ENCODE measurements around the gene TNFAIP2.
"Not testable (repeated sequence)": the region's sequence is repeated elsewhere in the genome, so short reads cannot be mapped to it uniquely, and the experiment has no call there.

TNFAIP2 gene

GRCh38 chr14:103149351-103150237 lies 26.3 kb downstream of the TNFAIP2 start:
- TF ChIP-seq CTCF (IDR thresholded peaks at IDR 0.05; ENCODE audit: control extremely low read depth, extremely low read depth, low read depth, missing control alignments), result no peak
- CTCF ChIA-PET, result interaction anchor here (1.3 to 1.8 kb wide), 3 partner anchors 9 to 45 kb away, joined by 4 to 8 read pairs (median 6); no protein-coding TSS in a partner anchor
- POLR2A ChIA-PET, result no interaction called here
- DNase-seq (ENCODE audit: extremely low spot score), result no peak

- TF ChIP-seq CTCF (IDR thresholded peaks at IDR 0.05; ENCODE audit: control extremely low read depth, extremely low read depth, low read depth, missing control alignments), result no peak
- CTCF ChIA-PET, result interaction anchor here (1.8 kb wide), 1 partner anchor 47 kb away, joined by 8 read pairs; no protein-coding TSS in a partner anchor
- DNase-seq (ENCODE audit: extremely low spot score), result no peak
- POLR2A ChIA-PET, result no interaction called here
Observed at GRCh38 chr14:103151270-103151945, 28.1 kb downstream of the TNFAIP2 start.

DNA sequence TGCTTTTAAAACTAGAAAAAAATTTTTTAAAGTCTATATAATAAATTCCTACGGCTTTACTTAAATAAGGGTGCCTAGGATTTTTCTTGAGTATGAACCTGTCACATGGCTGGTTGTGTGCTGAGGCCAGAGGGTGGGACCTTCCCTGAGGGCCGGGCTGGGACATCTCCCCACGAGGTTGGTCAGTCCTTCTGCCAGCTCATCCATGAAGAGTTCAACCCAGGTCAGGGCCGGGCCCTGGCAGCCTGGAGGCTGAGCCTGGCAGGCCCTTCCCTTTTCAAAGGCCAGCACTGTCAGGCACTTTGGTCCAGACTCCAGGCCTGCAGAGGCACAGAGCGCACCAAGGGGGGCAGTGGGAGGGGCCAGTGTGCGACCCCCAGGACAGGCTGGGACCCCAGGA lies 31.7 kb downstream of the TNFAIP2 start:
- ChIA-PET POLR2A (no interaction called here), CTCF (interaction anchor here (3.7 kb wide), 1 partner anchor 50 kb away, joined by 13 read pairs; no protein-coding TSS in a partner anchor)
- peak; percentile 21 for DNase-seq (ENCODE audit: extremely low spot score)
- TF ChIP-seq CTCF (IDR thresholded peaks at IDR 0.05; ENCODE audit: control extremely low read depth, extremely low read depth, low read depth, missing control alignments), result no peak

- CTCF ChIA-PET, result interaction anchor here (3.7 kb wide), 1 partner anchor 50 kb away, joined by 13 read pairs; no protein-coding TSS in a partner anchor
- POLR2A ChIA-PET; DNase-seq (ENCODE audit: extremely low spot score): not testable (repeated sequence)
Observed at GRCh38 chr14:103155416-103155815, 32.2 kb downstream of the TNFAIP2 start.

DNA sequence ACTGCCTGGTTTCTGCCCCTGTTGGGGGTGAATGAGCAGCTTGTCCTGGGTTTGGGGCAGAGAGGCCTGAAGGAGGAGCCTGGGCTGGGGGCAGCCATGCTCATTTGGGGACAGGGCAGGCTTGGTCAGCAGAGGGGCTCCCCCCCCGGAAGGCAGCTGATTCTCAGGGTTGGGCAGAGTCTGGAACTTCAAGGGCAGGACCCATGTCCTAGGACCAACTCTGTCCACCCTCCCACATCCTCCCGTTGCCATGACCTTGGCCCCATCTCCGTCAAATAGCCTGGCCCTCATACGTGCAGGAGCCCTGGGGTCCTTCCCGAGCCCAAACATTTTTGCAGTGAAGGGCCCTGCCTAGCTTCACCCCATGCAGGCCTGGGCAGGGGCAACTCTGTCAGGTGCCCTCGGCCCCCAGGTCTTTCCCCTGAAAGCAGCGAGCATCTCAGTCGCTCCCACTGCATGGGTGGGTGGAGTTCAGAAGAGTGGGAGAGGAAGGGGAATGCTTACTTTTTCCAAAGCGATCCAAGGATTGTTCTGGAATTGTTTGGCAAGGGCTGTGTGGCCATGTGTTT lies 32.6 kb downstream of the TNFAIP2 start:
- POLR2A ChIA-PET, result no interaction called here
- no peak for TF ChIP-seq CTCF (IDR thresholded peaks at IDR 0.05; ENCODE audit: control extremely low read depth, extremely low read depth, low read depth, missing control alignments)
- CTCF ChIA-PET, result interaction anchor here (3.7 kb wide), 1 partner anchor 51 kb away, joined by 13 read pairs; no protein-coding TSS in a partner anchor
- peak; percentile 24 for DNase-seq (ENCODE audit: extremely low spot score)

DNA sequence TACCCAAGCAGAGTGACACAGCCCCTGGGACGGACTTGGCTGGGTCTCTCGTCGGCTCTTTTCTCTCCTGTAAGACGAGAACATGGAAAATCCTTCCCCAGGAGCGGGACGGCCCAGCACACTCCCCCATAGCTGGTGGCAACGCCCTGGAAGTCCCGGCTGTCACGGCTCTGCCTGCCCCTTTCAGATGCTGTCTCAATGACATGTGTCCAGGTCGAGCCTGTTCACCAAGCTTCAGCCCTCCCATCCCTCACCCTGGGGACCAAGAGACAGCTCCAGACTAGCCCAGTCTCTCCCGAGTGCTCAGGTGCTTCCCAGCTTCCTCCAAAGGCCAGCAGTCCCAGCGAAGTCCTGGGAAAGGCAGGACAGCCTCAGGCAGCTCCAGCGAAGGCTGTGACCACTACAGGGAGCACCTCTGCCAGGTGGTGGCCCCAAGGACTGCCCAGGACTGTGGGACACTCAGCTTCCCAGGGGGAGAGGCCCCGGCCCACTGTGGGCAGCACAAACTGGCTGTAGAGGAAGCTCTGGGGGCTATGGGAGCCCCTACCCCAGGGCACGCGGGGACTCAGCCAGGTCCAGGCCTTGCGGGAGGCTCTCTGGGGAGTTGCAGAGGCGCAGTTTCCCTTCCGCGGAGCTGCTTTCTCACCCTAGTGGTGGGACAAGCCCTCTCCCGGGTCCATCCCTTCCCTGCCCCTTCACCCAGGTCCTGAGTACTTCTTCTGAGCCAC lies 33.6 kb downstream of the TNFAIP2 start:
- ChIA-PET CTCF (interaction anchor here (0.9 to 3.7 kb wide), 3 partner anchors 16 to 52 kb away, joined by 3 to 13 read pairs (median 4); no protein-coding TSS in a partner anchor), POLR2A (no interaction called here)
- DNase-seq (ENCODE audit: extremely low spot score), result peak; percentile 13
- no peak for TF ChIP-seq CTCF (IDR thresholded peaks at IDR 0.05; ENCODE audit: control extremely low read depth, extremely low read depth, low read depth, missing control alignments)
